ENCODE results near the gene ADM. TPM values are rescaled to one million over a fixed set of nuclear protein-coding genes. Genes with fewer than 3 reads are reported as not detected.

The ADM gene
- total and polyA plus RNA-seq, 2 experiments from 2014 or later = 75.8 to 95.9 TPM

GRCh38 chr11:10285148-10285802 is 19.6 kb upstream of the ADM start:
- H3F3A ChIP-seq (replicated peaks; ENCODE audit: low read depth) = no peaks in the 10 kb centered on the region
- Mint-ChIP-seq H3K27ac (peak overlapping the region; percentile 38; the same call in 1 of the 2 replicates), H3K4me3 (no peak overlapping the region), H3K36me3 (ENCODE audit: low read depth) (no peaks in the 10 kb centered on the region; the same call in 2 of the 3 replicates), H3K9me3 (no peaks in the 10 kb centered on the region), H3K4me1 (peaks cover 16% of the 10 kb centered on the region), H3K27me3 (ENCODE audit: insufficient read depth, low read depth, poor library complexity) (peaks cover 3% of the 10 kb centered on the region)
- H2AFZ ChIP-seq = no peak overlapping the region
- H3K4me3 ChIP-seq = no peak overlapping the region
- no peaks in the 10 kb centered on the region for H3K9me2 ChIP-seq (ENCODE audit: insufficient read depth)
- H4K20me1 ChIP-seq (replicated peaks; ENCODE audit: insufficient read depth) = peaks cover 5% of the 10 kb centered on the region; the same call in 1 of the 2 replicates
- DNase-seq (ENCODE audit: low spot score) (no peak), ATAC-seq (no peak)
- peaks cover 66% of the 10 kb centered on the region for H3K79me2 ChIP-seq (replicated peaks; ENCODE audit: insufficient read depth)
- H3K27ac ChIP-seq (ENCODE audit: low read depth) = peak overlapping the region; percentile 71
- no peaks in the 10 kb centered on the region for H3K36me3 ChIP-seq (ENCODE audit: insufficient read depth)
- TF ChIP-seq EZH2phosphoT487 (IDR thresholded peaks at IDR 0.05; ENCODE audit: unreplicated experiment) = no peak
- no peak for TF ChIP-seq ZNF462 (CRISPR knock-in tag; IDR thresholded peaks at IDR 0.05)
- TF ChIP-seq CTCF (conservative IDR thresholded peaks at IDR 0.05; ENCODE audit: low read depth in 2 of 2) = no peak
- TF ChIP-seq NANOG (IDR thresholded peaks at IDR 0.05; ENCODE audit: borderline replicate concordance) = no peak
- peaks cover 16% of the 10 kb centered on the region for H3K4me1 ChIP-seq (ENCODE audit: insufficient read depth)
- H3K4me2 ChIP-seq = no peak overlapping the region
- no peaks in the 10 kb centered on the region for H3K27me3 ChIP-seq (ENCODE audit: insufficient read depth)
